Measurements from ENCODE around the gene GNRH2. TPM values are rescaled to one million over a fixed set of nuclear protein-coding genes. Genes with fewer than 3 reads are reported as not detected.

The GNRH2 gene
- total RNA-seq, 1 donor from 2014 or later = 1.6 TPM

- H3K36me3 Mint-ChIP-seq = peaks cover 31% of the 10 kb centered on the region
- H3K4me3 Mint-ChIP-seq = no peak overlapping the region
- H3K27me3 Mint-ChIP-seq (ENCODE audit: low read depth) = no peaks in the 10 kb centered on the region
Observed at GRCh38 chr20:3037654-3038053, 5.8 kb upstream of the GNRH2 start.

DNA sequence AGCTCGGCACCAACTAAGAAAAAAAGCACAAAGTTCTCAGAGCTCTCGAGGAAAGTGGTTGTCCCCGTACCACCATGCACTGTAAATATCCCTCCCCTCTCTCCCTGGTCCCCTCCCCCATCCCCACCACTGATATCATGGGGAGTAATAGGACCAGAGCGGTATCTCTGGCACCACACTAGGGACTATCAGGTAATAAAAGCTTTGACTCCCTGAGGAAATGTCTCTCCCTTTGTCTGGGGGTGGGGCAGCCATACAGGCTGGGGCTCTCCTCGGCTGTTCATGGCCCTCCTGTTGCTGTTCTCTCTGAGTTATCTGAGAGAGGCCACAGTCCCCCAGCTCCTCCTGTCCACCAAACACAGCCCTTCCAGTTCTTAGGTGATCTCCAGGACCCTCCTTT is 5.0 kb upstream of the GNRH2 start:
- Mint-ChIP-seq H3K4me1 (peaks cover 10% of the 10 kb centered on the region), H3K36me3 (peaks cover 31% of the 10 kb centered on the region), H3K27ac (peak overlapping the region; percentile 68), H3K9me3 (no peaks in the 10 kb centered on the region), H3K27me3 (ENCODE audit: low read depth) (no peaks in the 10 kb centered on the region), H3K4me3 (no peak overlapping the region)
- no peak for TF ChIP-seq CTCF (IDR thresholded peaks at IDR 0.05; ENCODE audit: unreplicated experiment)
- no peak for DNase-seq (ENCODE audit: low spot score in 2 of 2, unreplicated experiment in 2 of 2)

More at GRCh38 chr20:3037654-3038053, 5.8 kb upstream of the GNRH2 start:
- no peak for TF ChIP-seq CTCF (IDR thresholded peaks at IDR 0.05; ENCODE audit: unreplicated experiment)
- no peaks in the 10 kb centered on the region for H3K9me3 Mint-ChIP-seq
- no peak for DNase-seq (ENCODE audit: low spot score in 2 of 2, unreplicated experiment in 2 of 2)
- no peak overlapping the region for H3K27ac Mint-ChIP-seq
- H3K4me1 Mint-ChIP-seq = peaks cover 10% of the 10 kb centered on the region

GRCh38 chr20:3039426-3039825 is 4.0 kb upstream of the GNRH2 start:
- peaks cover 11% of the 10 kb centered on the region for H3K4me1 Mint-ChIP-seq
- peaks cover 31% of the 10 kb centered on the region for H3K36me3 Mint-ChIP-seq
- no peak for TF ChIP-seq CTCF (IDR thresholded peaks at IDR 0.05; ENCODE audit: unreplicated experiment)
- no peak overlapping the region for H3K4me3 Mint-ChIP-seq
- H3K9me3 Mint-ChIP-seq = no peaks in the 10 kb centered on the region
- no peak for DNase-seq (ENCODE audit: low spot score in 2 of 2, unreplicated experiment in 2 of 2)
- no peak overlapping the region for H3K27ac Mint-ChIP-seq
- H3K27me3 Mint-ChIP-seq (ENCODE audit: low read depth) = no peaks in the 10 kb centered on the region

- Mint-ChIP-seq H3K27ac (no peak overlapping the region), H3K4me3 (no peak overlapping the region), H3K27me3 (ENCODE audit: low read depth) (no peaks in the 10 kb centered on the region), H3K36me3 (peaks cover 26% of the 10 kb centered on the region), H3K4me1 (peaks cover 14% of the 10 kb centered on the region), H3K9me3 (no peaks in the 10 kb centered on the region)
- TF ChIP-seq CTCF (IDR thresholded peaks at IDR 0.05; ENCODE audit: unreplicated experiment) = no peak
- no peak for DNase-seq (ENCODE audit: low spot score in 2 of 2, unreplicated experiment in 2 of 2)
Observed at GRCh38 chr20:3040086-3040485, 3.3 kb upstream of the GNRH2 start.

DNA sequence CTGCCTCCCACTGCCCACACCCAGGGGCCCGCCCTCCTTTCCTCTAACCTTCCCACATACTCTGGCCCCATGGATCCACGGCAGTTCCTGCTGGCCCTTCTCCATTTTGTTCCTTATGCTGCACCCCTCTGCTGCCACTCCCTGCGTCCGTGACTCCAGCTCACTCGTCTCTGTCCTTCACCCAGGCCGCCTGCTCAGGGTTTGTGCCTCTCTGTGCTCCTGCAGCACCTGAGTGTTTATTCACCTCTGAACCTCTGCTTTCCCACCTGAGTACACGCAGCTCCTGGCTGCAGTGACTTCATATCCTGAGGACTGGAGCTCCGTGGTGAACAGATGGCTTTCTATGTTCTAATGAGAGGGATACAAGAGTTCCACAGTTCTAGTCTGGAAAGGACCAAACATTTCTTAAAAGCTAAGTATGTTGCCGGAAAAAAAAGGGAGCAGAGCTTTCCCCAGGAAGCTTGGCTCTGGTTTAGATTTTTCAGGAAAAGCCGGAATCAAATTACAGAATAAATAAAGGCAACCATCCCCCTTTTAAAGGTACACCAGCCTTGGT is 1.5 kb upstream of the GNRH2 start:
- peak overlapping the region; percentile 51 for H3K4me3 Mint-ChIP-seq
- no peak for DNase-seq (ENCODE audit: low spot score in 2 of 2, unreplicated experiment in 2 of 2)

More for the DNA sequence above, 1.5 kb upstream of the GNRH2 start:
- Mint-ChIP-seq H3K9me3 (no peaks in the 10 kb centered on the region), H3K27ac (peak overlapping the region; percentile 90), H3K27me3 (ENCODE audit: low read depth) (no peaks in the 10 kb centered on the region), H3K36me3 (peaks cover 14% of the 10 kb centered on the region), H3K4me1 (peaks cover 20% of the 10 kb centered on the region)
- no peak for TF ChIP-seq CTCF (IDR thresholded peaks at IDR 0.05; ENCODE audit: unreplicated experiment)
